Esophagus (tissue), 2 donors: ENCODE results near the gene FEZF1. TPM values are rescaled to one million over a fixed set of nuclear protein-coding genes. Genes with fewer than 3 reads are reported as not detected.
A peak's percentile ranks its signal among the peaks of the same experiment; 100 is the strongest.
"Not testable (repeated sequence)": the region's sequence is repeated elsewhere in the genome, so short reads cannot be mapped to it uniquely, and the experiment has no call there.

Experiments used
- H3K27ac ChIP-seq, 2 donors: one replicate each; pipeline ENCODE4 v1.5.1; 2013; ENCODE audit warnings: low read depth in 2 of 2, mild to moderate bottlenecking in 2 of 2, inconsistent platforms in 1 of 2, low read length in 1 of 2, moderate library complexity in 1 of 2
- H3K27me3 ChIP-seq, 2 donors: one replicate each; pipeline ENCODE4 v1.6.1; 2013; ENCODE audit warnings: low read length in 2 of 2, control low read depth in 1 of 2, mild to moderate bottlenecking in 1 of 2; ENCODE audit not compliant: insufficient read depth in 2 of 2, control insufficient read depth in 1 of 2
- H3K36me3 ChIP-seq, 2 donors: one replicate each; pipeline ENCODE4 v1.6.1; 2013; ENCODE audit warnings: low read length in 1 of 2; ENCODE audit not compliant: control insufficient read depth in 2 of 2, insufficient read depth in 2 of 2
- H3K4me1 ChIP-seq, 2 donors: one replicate each; pipeline ENCODE4 v1.6.1; 2013; ENCODE audit warnings: low read length in 1 of 2; ENCODE audit not compliant: control insufficient read depth in 2 of 2, insufficient read depth in 2 of 2
- H3K4me3 ChIP-seq, 2 donors: one replicate each; pipeline ENCODE4 v1.5.1; 2013; ENCODE audit warnings: low read length in 2 of 2, mild to moderate bottlenecking in 2 of 2, low read depth in 1 of 2, moderate library complexity in 1 of 2
- H3K9me3 ChIP-seq, 2 donors: one replicate each; pipeline ENCODE4 v1.6.1; 2013; ENCODE audit warnings: mild to moderate bottlenecking in 2 of 2, low read depth in 1 of 2, low read length in 1 of 2, moderate library complexity in 1 of 2; ENCODE audit not compliant: control insufficient read depth in 2 of 2, insufficient read depth in 1 of 2
- WGBS, 2 donors: extraction: QIAGEN DNeasy Blood & Tissue Kit; methylation state at CpG; one replicate each; pipeline ENCODE4 v1.1.7; 2013; 5-methylcytosine and 5-hydroxymethylcytosine counted together
- polyA plus RNA-seq, 2 donors: library from polyadenylated mRNA; stranded (reverse); fragments of 200-250 nt; gene quantifications; one replicate each; pipeline ENCODE4 v1.2.3, GENCODE V29; 2013
- donor health status: healthy with polysubstance abuse.
- donor health status: Bipolar disorder and iron deficiency.

FEZF1 gene
- polyA plus RNA-seq, 2 donors = not detected

- 20 to 22% methylated on average over 11 of the region's 11 CpGs for WGBS, 2 donors
- peaks cover 9 to 28% of the 10 kb centered on the region in 2 donors for H3K27me3 ChIP-seq
- peaks cover 17 to 22% of the 10 kb centered on the region in 2 donors for H3K4me1 ChIP-seq
Observed at GRCh38 chr7:122300956-122301833, 3.4 kb downstream of the FEZF1 start.

GRCh38 chr7:122300211-122300932 lies 4.2 kb downstream of the FEZF1 start:
- peaks cover under 1 to 23% of the 10 kb centered on the region in 2 donors for H3K27me3 ChIP-seq
- H3K4me1 ChIP-seq = peaks cover 9 to 15% of the 10 kb centered on the region in 2 donors
- peaks cover 0 to 7% of the 10 kb centered on the region in 2 donors for H3K9me3 ChIP-seq
- H3K4me3 ChIP-seq = peak overlapping the region in 1 of 2 donors; percentile 4
- no peaks in the 10 kb centered on the region for H3K36me3 ChIP-seq
- 9% methylated on average over 41 to 43 of the region's 43 CpGs for whole genome bisulfite sequencing, 2 donors
- H3K27ac ChIP-seq = no peak overlapping the region

More at GRCh38 chr7:122300956-122301833, 3.4 kb downstream of the FEZF1 start:
- Histone ChIP-seq H3K9me3 (peaks cover 2 to 7% of the 10 kb centered on the region in 2 donors), H3K4me3 (no peak overlapping the region), H3K36me3 (no peaks in the 10 kb centered on the region), H3K27ac (no peak overlapping the region)

- H3K36me3 ChIP-seq = no peaks in the 10 kb centered on the region
- 13 to 15% methylated on average over 30 to 32 of the region's 32 CpGs for WGBS, 2 donors
- peaks cover 0 to 23% of the 10 kb centered on the region in 2 donors for H3K27me3 ChIP-seq
- no peak overlapping the region for H3K27ac ChIP-seq
- peak overlapping the region in 1 of 2 donors; percentile 4 for H3K4me3 ChIP-seq
- peaks cover 0 to 7% of the 10 kb centered on the region in 2 donors for H3K9me3 ChIP-seq
- H3K4me1 ChIP-seq = peaks cover 5 to 10% of the 10 kb centered on the region in 2 donors
Observed at GRCh38 chr7:122299624-122300210, 4.8 kb downstream of the FEZF1 start.

GRCh38 chr7:122298618-122299017 lies 5.9 kb downstream of the FEZF1 start:
- WGBS, 2 donors = 71 to 75% methylated on average over 2 of the region's 2 CpGs
- no peaks in the 10 kb centered on the region for H3K36me3 ChIP-seq
- H3K4me1 ChIP-seq = peaks cover 0 to 5% of the 10 kb centered on the region in 2 donors
- H3K9me3 ChIP-seq = peaks cover 0 to 7% of the 10 kb centered on the region in 2 donors
- peaks cover 0 to 18% of the 10 kb centered on the region in 2 donors for H3K27me3 ChIP-seq
- H3K27ac ChIP-seq = no peak overlapping the region
- no peak overlapping the region for H3K4me3 ChIP-seq

GRCh38 chr7:122298131-122298530 lies 6.4 kb downstream of the FEZF1 start:
- Histone ChIP-seq H3K27ac (no peak overlapping the region), H3K4me3 (no peak overlapping the region), H3K36me3 (no peaks in the 10 kb centered on the region), H3K27me3 (peaks cover 0 to 18% of the 10 kb centered on the region in 2 donors), H3K4me1 (peaks cover 0 to 5% of the 10 kb centered on the region in 2 donors), H3K9me3 (peaks cover 0 to 7% of the 10 kb centered on the region in 2 donors)
- WGBS, 2 donors = 53 to 57% methylated on average over 2 of the region's 2 CpGs

- WGBS, 2 donors = 91 to 93% methylated on average over 2 of the region's 2 CpGs
- Histone ChIP-seq H3K9me3 (peaks cover 0 to 3% of the 10 kb centered on the region in 2 donors), H3K36me3 (no peaks in the 10 kb centered on the region), H3K4me1 (no peaks in the 10 kb centered on the region), H3K27ac (no peak overlapping the region), H3K27me3 (no peaks in the 10 kb centered on the region), H3K4me3 (no peak overlapping the region)
Observed at GRCh38 chr7:122291189-122291588, 13.4 kb downstream of the FEZF1 start.

GRCh38 chr7:122290476-122290875 lies 14.1 kb downstream of the FEZF1 start:
- WGBS, 2 donors = 89 to 91% methylated on average over 1 of the region's 1 CpG
- Histone ChIP-seq H3K27ac (no peak overlapping the region), H3K9me3 (peaks cover 0 to 3% of the 10 kb centered on the region in 2 donors), H3K4me1 (no peaks in the 10 kb centered on the region), H3K4me3 (no peak overlapping the region), H3K27me3 (no peaks in the 10 kb centered on the region), H3K36me3 (no peaks in the 10 kb centered on the region)

GRCh38 chr7:122289426-122289825 lies 15.1 kb downstream of the FEZF1 start:
- Histone ChIP-seq H3K27me3 (no peaks in the 10 kb centered on the region), H3K4me3 (no peak overlapping the region), H3K27ac (no peak overlapping the region), H3K4me1 (no peaks in the 10 kb centered on the region), H3K36me3 (no peaks in the 10 kb centered on the region), H3K9me3 (peaks cover 0 to 3% of the 10 kb centered on the region in 2 donors)
- WGBS, 2 donors = 64 to 77% methylated on average over 1 of the region's 1 CpG

GRCh38 chr7:122284608-122285007 lies 19.9 kb downstream of the FEZF1 start:
- H3K27ac ChIP-seq, H3K27me3 ChIP-seq, H3K36me3 ChIP-seq, H3K9me3 ChIP-seq, H3K4me1 ChIP-seq, H3K4me3 ChIP-seq: not testable (repeated sequence)
- 67 to 82% methylated on average over 15 to 17 of the region's 24 CpGs for WGBS, 2 donors
